Mesendoderm (in vitro differentiated cells): Measurements from ENCODE around the gene C1orf50.
"Not testable (repeated sequence)": the region's sequence is repeated elsewhere in the genome, so short reads cannot be mapped to it uniquely, and the experiment has no call there.

Experiments
- DNase-seq: peaks from one replicate; pipeline ENCODE4 v3.0.0; 2013
- H2AK5ac ChIP-seq: 2 replicates; pipeline ENCODE4 v1.6.1; 2013; ENCODE audit warnings: low read length, inconsistent platforms
- H2BK120ac ChIP-seq: 2 replicates; pipeline ENCODE4 v1.6.1; 2013; ENCODE audit warnings: low read depth, mild to moderate bottlenecking, low read length, moderate library complexity, mixed read lengths
- H2BK15ac ChIP-seq: replicated peaks from 2 replicates; pipeline ENCODE4 v1.6.1; 2013; ENCODE audit warnings: low read depth, mild to moderate bottlenecking, moderate library complexity
- H2BK5ac ChIP-seq: 2 replicates; pipeline ENCODE4 v1.6.1; 2013; ENCODE audit warnings: low read length, inconsistent platforms
- H3K18ac ChIP-seq: 2 replicates; pipeline ENCODE4 v1.6.1; 2013; ENCODE audit warnings: mild to moderate bottlenecking, low read length, mixed read lengths
- H3K23ac ChIP-seq: one replicate; pipeline ENCODE4 v1.6.1; 2013; ENCODE audit warnings: low read length
- H3K27ac ChIP-seq: 2 replicates; pipeline ENCODE4 v1.5.1; 2013; ENCODE audit warnings: low read depth, mild to moderate bottlenecking, inconsistent platforms, low read length, moderate library complexity
- H3K27me3 ChIP-seq: 2 replicates; pipeline ENCODE4 v1.6.1; 2013; ENCODE audit warnings: low read length, control low read depth, mild to moderate bottlenecking, inconsistent platforms; ENCODE audit not compliant: insufficient read depth, poor library complexity
- H3K36me3 ChIP-seq: 2 replicates; pipeline ENCODE4 v1.6.1; 2013; ENCODE audit warnings: low read length, inconsistent platforms; ENCODE audit not compliant: control insufficient read depth, insufficient read depth
- H3K4ac ChIP-seq: one replicate; pipeline ENCODE4 v1.6.1; 2013; ENCODE audit warnings: low read depth, mild to moderate bottlenecking, low read length, moderate library complexity
- H3K4me1 ChIP-seq: 2 replicates; pipeline ENCODE4 v1.6.1; 2013; ENCODE audit warnings: low read depth, low read length, inconsistent platforms; ENCODE audit not compliant: control insufficient read depth
- H3K4me2 ChIP-seq: 2 replicates; pipeline ENCODE4 v1.6.1; 2013; ENCODE audit warnings: low read length
- H3K4me3 ChIP-seq: 2 replicates; pipeline ENCODE4 v1.5.1; 2013; ENCODE audit warnings: mild to moderate bottlenecking, low read length
- H3K56ac ChIP-seq: one replicate; pipeline ENCODE4 v1.6.1; 2013; ENCODE audit warnings: low read length
- H3K79me1 ChIP-seq: 2 replicates; pipeline ENCODE4 v1.6.1; 2013; ENCODE audit warnings: low read length, inconsistent platforms
- H3K79me2 ChIP-seq: 2 replicates; pipeline ENCODE4 v1.6.1; 2013; ENCODE audit warnings: mild to moderate bottlenecking, low read length; ENCODE audit not compliant: control insufficient read depth, insufficient read depth
- H3K9ac ChIP-seq: 2 replicates; pipeline ENCODE4 v1.6.1; 2013; ENCODE audit warnings: low read length, inconsistent platforms
- H4K5ac ChIP-seq: one replicate; pipeline ENCODE4 v1.6.1; 2013; ENCODE audit warnings: low read length
- H4K8ac ChIP-seq: one replicate; pipeline ENCODE4 v1.6.1; 2013; ENCODE audit warnings: low read depth, mild to moderate bottlenecking, control low read depth, low read length, moderate library complexity
- WGBS: extraction: QIAGEN DNeasy Blood & Tissue Kit; methylation state at CpG from one replicate; pipeline ENCODE4 v1.1.7; 2013; ENCODE audit warnings: low lambda C conversion rate, missing lambda C conversion rate; ENCODE audit not compliant: insufficient coverage; ENCODE audit errors: extremely low coverage; 5-methylcytosine and 5-hydroxymethylcytosine counted together

Gene C1orf50

GRCh38 chr1:42797979-42798378 lies 30.9 kb downstream of the C1orf50 start:
- H3K23ac ChIP-seq, result no peak overlapping the region
- no peaks in the 10 kb centered on the region for H3K79me2 ChIP-seq
- H4K5ac ChIP-seq, result no peak overlapping the region
- H2BK15ac ChIP-seq, result no peak overlapping the region
- no peak overlapping the region for H2AK5ac ChIP-seq
- H3K9ac ChIP-seq, result no peak overlapping the region
- H4K8ac ChIP-seq, result no peak overlapping the region
- H2BK5ac ChIP-seq, result no peak overlapping the region
- no peak overlapping the region for H3K27ac ChIP-seq
- H3K79me1 ChIP-seq, result no peaks in the 10 kb centered on the region
- no peak overlapping the region for H3K4me3 ChIP-seq
- no peak overlapping the region for H3K56ac ChIP-seq
- no peak for DNase-seq
- H3K18ac ChIP-seq, result no peak overlapping the region
- H3K36me3 ChIP-seq, result no peaks in the 10 kb centered on the region
- no peaks in the 10 kb centered on the region for H3K27me3 ChIP-seq
- no peak overlapping the region for H2BK120ac ChIP-seq
- H3K4me2 ChIP-seq, result no peak overlapping the region
- H3K4ac ChIP-seq, result no peak overlapping the region
- no peaks in the 10 kb centered on the region for H3K4me1 ChIP-seq
- WGBS, result no CpG with 5 or more reads among the region's 5 CpGs

GRCh38 chr1:42801832-42802473 lies 34.9 kb downstream of the C1orf50 start:
- DNase-seq, result no peak
- H3K79me1 ChIP-seq, result no peaks in the 10 kb centered on the region
- no peak overlapping the region for H2AK5ac ChIP-seq
- H3K27me3 ChIP-seq, result no peaks in the 10 kb centered on the region
- no peak overlapping the region for H2BK5ac ChIP-seq
- no peak overlapping the region for H4K8ac ChIP-seq
- no peak overlapping the region for H3K56ac ChIP-seq
- H2BK120ac ChIP-seq, result no peak overlapping the region
- no peak overlapping the region for H4K5ac ChIP-seq
- no peak overlapping the region for H2BK15ac ChIP-seq
- H3K9ac ChIP-seq, result no peak overlapping the region
- H3K79me2 ChIP-seq, result no peaks in the 10 kb centered on the region
- H3K23ac ChIP-seq, result no peak overlapping the region
- no peaks in the 10 kb centered on the region for H3K36me3 ChIP-seq
- no peaks in the 10 kb centered on the region for H3K4me1 ChIP-seq
- no CpG with 5 or more reads among the region's 8 CpGs for WGBS
- no peak overlapping the region for H3K4me2 ChIP-seq
- H3K27ac ChIP-seq, result no peak overlapping the region
- H3K4ac ChIP-seq, result no peak overlapping the region
- H3K4me3 ChIP-seq, result no peak overlapping the region
- no peak overlapping the region for H3K18ac ChIP-seq

GRCh38 chr1:42806171-42806570 lies 39.1 kb downstream of the C1orf50 start:
- Histone ChIP-seq H3K36me3 (no peaks in the 10 kb centered on the region), H3K27me3 (no peaks in the 10 kb centered on the region)
- no peak for DNase-seq

GRCh38 chr1:42806593-42806992 lies 39.5 kb downstream of the C1orf50 start:
- no peak overlapping the region for H3K18ac ChIP-seq
- no peak overlapping the region for H3K4me2 ChIP-seq
- H3K23ac ChIP-seq, result no peak overlapping the region
- no peak for DNase-seq
- no peaks in the 10 kb centered on the region for H3K79me2 ChIP-seq
- H3K79me1 ChIP-seq, result no peaks in the 10 kb centered on the region
- H2BK5ac ChIP-seq, result no peak overlapping the region
- H2BK120ac ChIP-seq, result no peak overlapping the region
- H3K4me1 ChIP-seq, result no peaks in the 10 kb centered on the region
- no peaks in the 10 kb centered on the region for H3K36me3 ChIP-seq
- H3K4ac ChIP-seq, result no peak overlapping the region
- H3K27ac ChIP-seq, result no peak overlapping the region
- H4K5ac ChIP-seq, result no peak overlapping the region
- no peak overlapping the region for H4K8ac ChIP-seq
- no peak overlapping the region for H2AK5ac ChIP-seq
- H3K27me3 ChIP-seq, result no peaks in the 10 kb centered on the region
- H3K9ac ChIP-seq, result no peak overlapping the region
- no peak overlapping the region for H2BK15ac ChIP-seq
- no CpG with 5 or more reads among the region's 5 CpGs for WGBS
- H3K56ac ChIP-seq, result no peak overlapping the region
- no peak overlapping the region for H3K4me3 ChIP-seq

More at GRCh38 chr1:42806171-42806570, 39.1 kb downstream of the C1orf50 start:
- no peak overlapping the region for H2BK5ac ChIP-seq
- H2BK120ac ChIP-seq, result no peak overlapping the region
- H3K4me1 ChIP-seq, result no peaks in the 10 kb centered on the region
- H2BK15ac ChIP-seq, result no peak overlapping the region
- no peak overlapping the region for H3K56ac ChIP-seq
- H3K4me3 ChIP-seq, result no peak overlapping the region
- no peak overlapping the region for H4K5ac ChIP-seq
- H2AK5ac ChIP-seq, result no peak overlapping the region
- no peaks in the 10 kb centered on the region for H3K79me1 ChIP-seq
- H3K9ac ChIP-seq, result no peak overlapping the region
- no peak overlapping the region for H3K18ac ChIP-seq
- H3K79me2 ChIP-seq, result no peaks in the 10 kb centered on the region
- H3K27ac ChIP-seq, result no peak overlapping the region
- H4K8ac ChIP-seq, result no peak overlapping the region
- no peak overlapping the region for H3K4ac ChIP-seq
- no peak overlapping the region for H3K23ac ChIP-seq
- no peak overlapping the region for H3K4me2 ChIP-seq

GRCh38 chr1:42807056-42807668 lies 40.1 kb downstream of the C1orf50 start:
- H4K8ac ChIP-seq, result no peak overlapping the region
- H4K5ac ChIP-seq, result no peak overlapping the region
- no peak overlapping the region for H3K4me3 ChIP-seq
- no peak overlapping the region for H2BK5ac ChIP-seq
- H2BK120ac ChIP-seq, result no peak overlapping the region
- no peaks in the 10 kb centered on the region for H3K4me1 ChIP-seq
- H2AK5ac ChIP-seq, result no peak overlapping the region
- no peak overlapping the region for H2BK15ac ChIP-seq
- H3K4me2 ChIP-seq, result no peak overlapping the region
- H3K79me1 ChIP-seq, result no peaks in the 10 kb centered on the region
- H3K36me3 ChIP-seq, result no peaks in the 10 kb centered on the region
- no peak overlapping the region for H3K4ac ChIP-seq
- H3K79me2 ChIP-seq, result no peaks in the 10 kb centered on the region
- no peak overlapping the region for H3K9ac ChIP-seq
- H3K27ac ChIP-seq, result no peak overlapping the region
- H3K27me3 ChIP-seq, result no peaks in the 10 kb centered on the region
- H3K23ac ChIP-seq, result no peak overlapping the region
- DNase-seq, result no peak
- no peak overlapping the region for H3K18ac ChIP-seq
- no peak overlapping the region for H3K56ac ChIP-seq

GRCh38 chr1:42814815-42815214 lies 47.8 kb downstream of the C1orf50 start:
- H2AK5ac ChIP-seq, H3K4me1 ChIP-seq, H3K23ac ChIP-seq, H3K18ac ChIP-seq, H3K79me2 ChIP-seq, H3K56ac ChIP-seq, H3K27ac ChIP-seq, H2BK5ac ChIP-seq, H3K79me1 ChIP-seq, H3K9ac ChIP-seq, H3K4ac ChIP-seq, H3K4me3 ChIP-seq, H3K36me3 ChIP-seq, H2BK15ac ChIP-seq, DNase-seq, H4K8ac ChIP-seq, H4K5ac ChIP-seq, H3K4me2 ChIP-seq, H2BK120ac ChIP-seq, H3K27me3 ChIP-seq: not testable (repeated sequence)
- no CpG with 5 or more reads among the region's 3 CpGs for whole genome bisulfite sequencing
